ENCODE data around the gene MSI2.

DNA sequence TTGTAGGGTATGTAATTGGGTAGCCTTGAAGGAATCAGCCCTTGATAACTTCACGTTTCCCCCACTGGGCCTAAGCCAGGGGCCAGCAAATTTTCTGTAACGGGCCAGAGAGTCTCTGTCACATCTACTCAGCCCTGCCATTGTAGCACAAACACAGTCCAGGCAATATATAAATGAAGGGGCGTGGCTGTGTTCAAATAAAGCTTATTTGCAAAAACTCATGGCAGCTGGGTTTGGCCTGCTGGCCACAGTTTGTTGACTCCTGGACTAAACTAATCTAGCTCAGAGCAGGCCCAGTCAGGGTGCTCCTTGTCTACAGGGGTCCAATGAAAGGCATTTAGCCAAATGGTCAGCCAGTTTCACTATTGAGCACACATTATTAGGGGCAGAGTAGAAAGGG lies 347.2 kb downstream of the MSI2 start:
- TF ChIP-seq FOXK2 (IDR thresholded peaks at IDR 0.05) (no peak), TARDBP (IDR thresholded peaks at IDR 0.05) (no peak), BHLHE40 (IDR thresholded peaks at IDR 0.05; ENCODE audit: borderline replicate concordance) (no peak), LEF1 (IDR thresholded peaks at IDR 0.05; ENCODE audit: borderline replicate concordance) (no peak), FOXA1 (IDR thresholded peaks at IDR 0.05) (no peak), HDGF (IDR thresholded peaks at IDR 0.05; ENCODE audit: borderline replicate concordance) (no peak), SUZ12 (IDR thresholded peaks at IDR 0.05) (no peak), FOXM1 (IDR thresholded peaks at IDR 0.05; ENCODE audit: borderline replicate concordance) (no peak), L3MBTL2 (conservative IDR thresholded peaks at IDR 0.05) (no peak), ARNT (IDR thresholded peaks at IDR 0.05) (no peak), SP1 (IDR thresholded peaks at IDR 0.05) (no peak), CTBP1 (IDR thresholded peaks at IDR 0.05; ENCODE audit: borderline replicate concordance) (no peak), ZNF384 (IDR thresholded peaks at IDR 0.05) (no peak)
- TF ChIP-seq, protein P1, sequence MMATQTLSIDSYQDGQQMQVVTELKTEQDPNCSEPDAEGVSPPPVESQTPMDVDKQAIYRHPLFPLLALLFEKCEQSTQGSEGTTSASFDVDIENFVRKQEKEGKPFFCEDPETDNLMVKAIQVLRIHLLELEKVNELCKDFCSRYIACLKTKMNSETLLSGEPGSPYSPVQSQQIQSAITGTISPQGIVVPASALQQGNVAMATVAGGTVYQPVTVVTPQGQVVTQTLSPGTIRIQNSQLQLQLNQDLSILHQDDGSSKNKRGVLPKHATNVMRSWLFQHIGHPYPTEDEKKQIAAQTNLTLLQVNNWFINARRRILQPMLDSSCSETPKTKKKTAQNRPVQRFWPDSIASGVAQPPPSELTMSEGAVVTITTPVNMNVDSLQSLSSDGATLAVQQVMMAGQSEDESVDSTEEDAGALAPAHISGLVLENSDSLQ (IDR thresholded peaks at IDR 0.05): no peak

All from HEK293T (cell line).